Lung (tissue), 12 donors: ENCODE results near the gene NRN1. TPM values are rescaled to one million over a fixed set of nuclear protein-coding genes. Genes with fewer than 3 reads are reported as not detected.
A peak's percentile ranks its signal among the peaks of the same experiment; 100 is the strongest.

ENCODE experiments used
- ATAC-seq: fragments of 200-7000 bp; cut with Tn5 transposase; one replicate; pipeline ENCODE4 v1.9.1; 2020; ENCODE audit warnings: moderate number of reproducible peaks; ENCODE audit not compliant: insufficient read depth, low FRiP score
- DNase-seq, 3 donors: peaks; one replicate each; pipeline ENCODE4 v3.0.0-alpha.2; 2013 to 2017
- H3K27ac ChIP-seq, 2 donors: one replicate each; pipeline ENCODE4 v1.5.1; 2013; ENCODE audit warnings: mild to moderate bottlenecking in 2 of 2, moderate library complexity in 2 of 2, control low read depth in 1 of 2, inconsistent platforms in 1 of 2, low read depth in 1 of 2, low read length in 1 of 2
- H3K27me3 ChIP-seq, 3 donors: one replicate each; pipeline ENCODE4 v1.5.1; 2013; ENCODE audit warnings: low read length in 2 of 3; ENCODE audit not compliant: control insufficient read depth in 3 of 3, insufficient read depth in 3 of 3
- H3K36me3 ChIP-seq, 4 donors: one replicate each; pipeline ENCODE4 v1.5.1; 2013; ENCODE audit warnings: low read length in 4 of 4, mild to moderate bottlenecking in 1 of 4, moderate library complexity in 1 of 4; ENCODE audit not compliant: control insufficient read depth in 4 of 4, insufficient read depth in 4 of 4
- H3K4me1 ChIP-seq, 5 donors: one replicate each; pipeline ENCODE4 v1.5.1; 2013; ENCODE audit warnings: low read length in 5 of 5, mild to moderate bottlenecking in 2 of 5, moderate library complexity in 1 of 5; ENCODE audit not compliant: control insufficient read depth in 5 of 5, insufficient read depth in 5 of 5
- H3K4me3 ChIP-seq: one replicate; pipeline ENCODE4 v1.5.1; 2013; ENCODE audit warnings: mild to moderate bottlenecking, control low read depth, moderate library complexity
- H3K9ac ChIP-seq, 2 donors: one replicate each; pipeline ENCODE4 v1.5.1; 2013; ENCODE audit warnings: low read length in 2 of 2, control low read depth in 1 of 2; ENCODE audit not compliant: insufficient read depth in 1 of 2
- H3K9me3 ChIP-seq, 4 donors: one replicate each; pipeline ENCODE4 v1.5.1; 2013; ENCODE audit warnings: low read length in 3 of 4, mild to moderate bottlenecking in 1 of 4, moderate library complexity in 1 of 4; ENCODE audit not compliant: control insufficient read depth in 4 of 4, insufficient read depth in 3 of 4
- WGBS, 2 donors: extraction: QIAGEN DNeasy Blood & Tissue Kit; methylation state at CpG; one replicate each; pipeline ENCODE4 v1.1.7; 2013; 5-methylcytosine and 5-hydroxymethylcytosine counted together
- polyA plus RNA-seq, 2 donors: library from polyadenylated mRNA; stranded (reverse); fragments of 200-250 nt; gene quantifications; one replicate each; pipeline ENCODE4 v1.2.1, GENCODE V29; 2013
- total RNA-seq, 2 donors: library from RNA; depleted of rRNA in 1 of 2; stranded (reverse); fragments of >200 nt in 1 of 2; gene quantifications; one replicate each; pipeline ENCODE4 v1.2.1, GENCODE V29; 2014 to 2021
- TF ChIP-seq, protein P1 (sequence below): IDR thresholded peaks from 2 replicates; pipeline ENCODE4 v1.5.1; 2012; ENCODE audit warnings: mild to moderate bottlenecking; ENCODE audit errors: control extremely low read depth, extremely low read depth
- donor health status: control.
- donor health status: control.
- donor health status: Bipolar disorder and iron deficiency.
- donor health status: healthy.
- donor health status: DM: yes; HTN: yes; CAD: no.

The NRN1 gene
- total and polyA plus RNA-seq, 4 donors, result 8.4 to 12.1 (median 10.1) TPM

GRCh38 chr6:5981126-5982026, 25.3 kb downstream of the NRN1 start:
- ATAC-seq (no peak), DNase-seq (peak in 1 of 3 donors; percentile 35)
- 71 to 82% methylated on average over 7 of the region's 7 CpGs for WGBS, 2 donors
- H3K4me3 ChIP-seq, result no peak overlapping the region
- TF ChIP-seq, protein P1, sequence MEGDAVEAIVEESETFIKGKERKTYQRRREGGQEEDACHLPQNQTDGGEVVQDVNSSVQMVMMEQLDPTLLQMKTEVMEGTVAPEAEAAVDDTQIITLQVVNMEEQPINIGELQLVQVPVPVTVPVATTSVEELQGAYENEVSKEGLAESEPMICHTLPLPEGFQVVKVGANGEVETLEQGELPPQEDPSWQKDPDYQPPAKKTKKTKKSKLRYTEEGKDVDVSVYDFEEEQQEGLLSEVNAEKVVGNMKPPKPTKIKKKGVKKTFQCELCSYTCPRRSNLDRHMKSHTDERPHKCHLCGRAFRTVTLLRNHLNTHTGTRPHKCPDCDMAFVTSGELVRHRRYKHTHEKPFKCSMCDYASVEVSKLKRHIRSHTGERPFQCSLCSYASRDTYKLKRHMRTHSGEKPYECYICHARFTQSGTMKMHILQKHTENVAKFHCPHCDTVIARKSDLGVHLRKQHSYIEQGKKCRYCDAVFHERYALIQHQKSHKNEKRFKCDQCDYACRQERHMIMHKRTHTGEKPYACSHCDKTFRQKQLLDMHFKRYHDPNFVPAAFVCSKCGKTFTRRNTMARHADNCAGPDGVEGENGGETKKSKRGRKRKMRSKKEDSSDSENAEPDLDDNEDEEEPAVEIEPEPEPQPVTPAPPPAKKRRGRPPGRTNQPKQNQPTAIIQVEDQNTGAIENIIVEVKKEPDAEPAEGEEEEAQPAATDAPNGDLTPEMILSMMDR, result no peak
- H3K36me3 ChIP-seq, result no peaks in the 10 kb centered on the region
- peaks cover 0 to 4% (median 0%) of the 10 kb centered on the region in 3 donors for H3K27me3 ChIP-seq
- H3K27ac ChIP-seq, result no peak overlapping the region
- no peak overlapping the region for H3K9ac ChIP-seq
- H3K9me3 ChIP-seq, result peaks cover 0 to 2% (median 0%) of the 10 kb centered on the region in 4 donors
- peaks cover 0 to 5% (median 0%) of the 10 kb centered on the region in 5 donors for H3K4me1 ChIP-seq

DNA sequence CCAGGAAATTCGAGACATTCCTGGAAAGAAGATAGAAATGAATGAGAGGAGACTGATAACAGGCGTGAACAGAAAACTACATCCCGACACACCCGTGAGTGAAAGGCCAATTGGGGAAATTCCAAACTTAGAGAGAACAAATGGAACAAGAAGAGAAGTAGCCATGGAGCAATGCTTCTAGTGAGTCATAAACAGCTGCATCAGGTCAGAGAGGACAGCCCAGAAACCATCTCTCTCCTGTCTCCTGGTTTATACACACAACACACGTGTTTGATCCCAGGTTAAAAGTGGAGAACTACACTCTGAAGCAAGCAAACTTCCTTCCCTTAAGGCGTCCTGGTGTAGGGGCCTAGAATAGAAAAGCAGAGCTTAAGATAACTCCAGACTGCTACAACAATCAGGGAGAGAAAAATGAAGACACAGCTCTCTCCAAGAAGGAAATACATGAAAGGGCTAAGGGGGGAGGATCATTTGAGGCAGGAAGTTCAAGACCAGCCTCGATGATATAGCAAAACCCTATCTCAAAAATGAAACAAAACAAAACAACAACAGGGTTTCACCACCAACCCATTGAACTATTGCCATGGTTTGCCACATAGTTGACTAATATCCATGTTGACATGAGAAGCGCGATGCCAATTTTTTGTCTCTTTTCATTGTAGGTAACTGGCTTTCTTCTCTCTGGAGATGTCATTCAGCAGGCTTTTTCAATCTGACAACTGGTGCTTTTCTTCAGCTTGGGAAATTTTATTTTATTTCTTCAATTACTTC, 26.9 kb downstream of the NRN1 start:
- H3K27ac ChIP-seq, result peak overlapping the region in 1 of 2 donors; percentile 24
- DNase-seq (peak in 1 of 3 donors; percentile 44), ATAC-seq (peak; percentile 76)
- peaks cover 0 to 2% (median 0%) of the 10 kb centered on the region in 3 donors for H3K27me3 ChIP-seq
- H3K4me3 ChIP-seq, result no peak overlapping the region
- 44 to 48% methylated on average over 9 of the region's 9 CpGs for WGBS, 2 donors
- TF ChIP-seq, protein P1, result no peak
- H3K9ac ChIP-seq, result no peak overlapping the region
- H3K4me1 ChIP-seq, result peaks cover 0 to 5% (median 0%) of the 10 kb centered on the region in 5 donors
- peaks cover 0 to 2% (median 0%) of the 10 kb centered on the region in 4 donors for H3K9me3 ChIP-seq
- no peaks in the 10 kb centered on the region for H3K36me3 ChIP-seq

DNA sequence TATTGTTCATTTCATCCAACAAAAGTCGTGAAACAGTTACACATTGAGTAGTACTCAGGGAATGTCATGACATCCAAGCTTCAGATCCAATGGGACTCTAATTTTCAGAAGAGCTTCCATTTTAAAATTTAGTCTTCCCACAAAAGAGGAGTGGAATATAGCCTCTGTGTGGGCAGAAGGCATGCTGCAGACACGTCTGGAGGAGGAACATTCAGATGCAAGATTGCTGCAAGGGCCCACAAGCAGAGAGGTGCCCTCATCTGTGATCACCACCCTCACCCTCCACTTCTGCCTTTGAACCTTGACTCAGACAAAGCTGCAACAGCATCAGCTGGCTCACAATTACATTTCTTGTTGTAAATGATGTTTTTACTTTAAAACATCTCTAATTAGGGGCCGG, 29.9 kb downstream of the NRN1 start:
- H3K27me3 ChIP-seq, result no peaks in the 10 kb centered on the region
- 83% methylated on average over 3 of the region's 3 CpGs for WGBS, 2 donors
- DNase-seq (no peak), ATAC-seq (no peak)
- H3K27ac ChIP-seq, result no peak overlapping the region
- H3K36me3 ChIP-seq, result no peaks in the 10 kb centered on the region
- H3K4me3 ChIP-seq, result no peak overlapping the region
- no peak overlapping the region for H3K9ac ChIP-seq
- TF ChIP-seq, protein P1, result no peak
- peaks cover 0 to 5% (median 0%) of the 10 kb centered on the region in 5 donors for H3K4me1 ChIP-seq
- H3K9me3 ChIP-seq, result no peaks in the 10 kb centered on the region
